GM12878 (cell line): ENCODE results near the gene GNPTG. TPM values are rescaled to one million over a fixed set of nuclear protein-coding genes. Genes with fewer than 3 reads are reported as not detected.
A peak's percentile ranks its signal among the peaks of the same experiment; 100 is the strongest.

ENCODE experiments used
- ATF2 ChIP-seq: IDR thresholded peaks from 2 replicates; pipeline ENCODE4 v1.6.1; 2012; ENCODE audit warnings: low read length, inconsistent platforms
- BCL3 ChIP-seq: IDR thresholded peaks from 2 replicates; pipeline ENCODE4 v1.6.1; 2011; ENCODE audit warnings: borderline replicate concordance, low read depth, mild to moderate bottlenecking, moderate library complexity, low read length; ENCODE audit not compliant: insufficient read depth, poor library complexity, severe bottlenecking
- BHLHE40 ChIP-seq, 2 experiments: fragments of 450-650 bp in 1 of 2; IDR thresholded peaks; 2 replicates each; pipeline ENCODE4 v1.6.1; 2011 to 2017; ENCODE audit warnings: low read depth in 2 of 2, borderline replicate concordance in 1 of 2, improper control_type of control experiment in 1 of 2, low read length in 1 of 2, mild to moderate bottlenecking in 1 of 2
- CBFB ChIP-seq: IDR thresholded peaks from 2 replicates; pipeline ENCODE4 v1.6.1; 2016; ENCODE audit warnings: antibody characterized with exemption, low read depth
- E2F8 ChIP-seq: fragments of 450-650 bp; IDR thresholded peaks from 2 replicates; pipeline ENCODE4 v1.6.1; 2018; ENCODE audit warnings: mild to moderate bottlenecking, low read depth, moderate library complexity; ENCODE audit not compliant: partially characterized antibody
- KAT2A ChIP-seq: conservative IDR thresholded peaks from 2 replicates; pipeline ENCODE4 v1.6.1; 2011; ENCODE audit warnings: low read depth, low read length; ENCODE audit not compliant: control insufficient read depth
- MAX ChIP-seq: IDR thresholded peaks from 2 replicates; pipeline ENCODE4 v1.6.1; 2012; ENCODE audit warnings: low read depth, low read length, improper control_type of control experiment
- MTA2 ChIP-seq: fragments of 450-650 bp; IDR thresholded peaks from 2 replicates; pipeline ENCODE4 v1.6.1; 2016; ENCODE audit warnings: low read depth, mild to moderate bottlenecking, moderate library complexity
- NR2C1 ChIP-seq: fragments of 450-650 bp; IDR thresholded peaks from 2 replicates; pipeline ENCODE4 v1.6.1; 2017; ENCODE audit warnings: antibody characterized with exemption, mild to moderate bottlenecking, moderate library complexity
- NR2F1 ChIP-seq: fragments of 450-650 bp; conservative IDR thresholded peaks from 2 replicates; pipeline ENCODE4 v1.6.1; 2017; ENCODE audit warnings: mild to moderate bottlenecking
- PKNOX1 ChIP-seq: fragments of 450-650 bp; IDR thresholded peaks from 2 replicates; pipeline ENCODE4 v1.6.1; 2016; ENCODE audit warnings: mild to moderate bottlenecking
- REST ChIP-seq: IDR thresholded peaks from 2 replicates; pipeline ENCODE4 v1.6.1; 2012; ENCODE audit warnings: mild to moderate bottlenecking, low read depth, low read length
- RFX5 ChIP-seq: IDR thresholded peaks from 2 replicates; pipeline ENCODE4 v1.6.1; 2011; ENCODE audit warnings: low read depth, low read length, improper control_type of control experiment
- TCF12 ChIP-seq: IDR thresholded peaks from 2 replicates; pipeline ENCODE4 v1.6.1; 2011; ENCODE audit warnings: low read depth, mild to moderate bottlenecking, low read length
- ZNF207 ChIP-seq: fragments of 450-650 bp; IDR thresholded peaks from 2 replicates; pipeline ENCODE4 v1.6.1; 2014; ENCODE audit warnings: antibody characterized with exemption, mild to moderate bottlenecking, borderline replicate concordance
- ZNF24 ChIP-seq: fragments of 450-650 bp; IDR thresholded peaks from 2 replicates; pipeline ENCODE4 v1.6.1; 2017; ENCODE audit warnings: antibody characterized with exemption, mild to moderate bottlenecking
- ZNF384 ChIP-seq: IDR thresholded peaks from 2 replicates; pipeline ENCODE4 v1.6.1; 2012; ENCODE audit warnings: low read depth, mild to moderate bottlenecking, low read length, improper control_type of control experiment, borderline replicate concordance
- polyA plus RNA-seq, 11 experiments: library from polyadenylated mRNA; depleted of rRNA in 4 of 11; unstranded in 6 of 11; stranded (reverse) in 5 of 11; fragments of >200 nt; fragmentation: Nextera tagmentation in 4 of 11; fragmentation: Illumina TruSeq in 1 of 11; extraction: Ambion mirVana in 4 of 11; extraction: Trizol in 1 of 11; gene quantifications; 1 replicate in 1 of 11; 2 replicates in 10 of 11; pipeline versions ENCODE4 v1.2.1 to v1.2.3, GENCODE V29; 2011 to 2016; ENCODE audit warnings: inconsistent platforms in 2 of 11, missing spikeins in 2 of 11, low read depth in 1 of 11
- total RNA-seq, 4 experiments: library from RNA; depleted of rRNA in 3 of 4; stranded (reverse); fragments of >200 nt in 3 of 4; fragmentation: Illumina TruSeq in 1 of 4; extraction: Trizol in 1 of 4; gene quantifications; 2 replicates each; pipeline versions ENCODE4 v1.2.1 to v1.2.3, GENCODE V29; 2013 to 2021

The GNPTG gene
- total and polyA plus RNA-seq, 10 of the 15 experiments (the other 5 are each of a cell fraction or from before 2014, with no cell fraction given), result 0.80 to 32.6 (median 20.9) TPM

GRCh38 chr16:1308977-1309885 is 42.5 kb upstream of the GNPTG start, which contains the start of gene UBE2I (continued):
- TF ChIP-seq BHLHE40 (IDR thresholded peaks at IDR 0.05; ENCODE audit: borderline replicate concordance in 1 of 2, low read depth in 2 of 2, low read length in 1 of 2) (peak in 1 of 2 experiments; percentile 5; a peak in 1 of 4 replicates), REST (no peak), ATF2 (no peak), E2F8 (peak; percentile 91), PKNOX1 (peak; percentile 72), KAT2A (no peak), CBFB (peak; percentile 60; the same call in 1 of the 2 replicates), ZNF24 (peak; percentile 64; the same call in 1 of the 2 replicates), ZNF207 (peak; percentile 99), BCL3 (peak; percentile 5), ZNF384 (no peak), MTA2 (0 out of 2 replicates have a peak, but pooled peaks have one; percentile 29), TCF12 (peak; percentile 9; the same call in 1 of the 2 replicates), MAX (peak; percentile 49), NR2F1 (peak; percentile 44), RFX5 (no peak), NR2C1 (0 out of 2 replicates have a peak, but pooled peaks have one; percentile 4)
